ENCODE measurements around the gene MAP3K3.

DNA sequence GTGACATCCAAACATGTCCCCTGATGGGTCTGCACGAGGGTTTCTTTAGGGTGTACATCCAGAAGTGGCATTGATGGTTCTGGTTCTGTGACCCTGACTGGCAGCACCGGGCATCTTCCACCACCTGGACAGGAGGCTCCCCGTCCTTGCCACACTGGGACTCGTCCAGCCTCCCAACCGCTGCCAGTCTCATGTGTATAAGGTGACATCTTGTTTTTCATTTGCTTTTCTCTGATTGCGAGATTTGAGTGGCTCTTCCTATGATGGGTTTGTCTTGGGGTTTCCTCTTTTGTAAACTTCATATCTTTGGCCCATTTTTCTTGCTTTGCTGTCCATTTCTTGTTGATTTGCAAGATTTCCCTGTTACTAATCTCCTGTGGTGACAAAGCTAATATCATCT is 86.9 kb downstream of the MAP3K3 start:
- TF ChIP-seq, protein P1, sequence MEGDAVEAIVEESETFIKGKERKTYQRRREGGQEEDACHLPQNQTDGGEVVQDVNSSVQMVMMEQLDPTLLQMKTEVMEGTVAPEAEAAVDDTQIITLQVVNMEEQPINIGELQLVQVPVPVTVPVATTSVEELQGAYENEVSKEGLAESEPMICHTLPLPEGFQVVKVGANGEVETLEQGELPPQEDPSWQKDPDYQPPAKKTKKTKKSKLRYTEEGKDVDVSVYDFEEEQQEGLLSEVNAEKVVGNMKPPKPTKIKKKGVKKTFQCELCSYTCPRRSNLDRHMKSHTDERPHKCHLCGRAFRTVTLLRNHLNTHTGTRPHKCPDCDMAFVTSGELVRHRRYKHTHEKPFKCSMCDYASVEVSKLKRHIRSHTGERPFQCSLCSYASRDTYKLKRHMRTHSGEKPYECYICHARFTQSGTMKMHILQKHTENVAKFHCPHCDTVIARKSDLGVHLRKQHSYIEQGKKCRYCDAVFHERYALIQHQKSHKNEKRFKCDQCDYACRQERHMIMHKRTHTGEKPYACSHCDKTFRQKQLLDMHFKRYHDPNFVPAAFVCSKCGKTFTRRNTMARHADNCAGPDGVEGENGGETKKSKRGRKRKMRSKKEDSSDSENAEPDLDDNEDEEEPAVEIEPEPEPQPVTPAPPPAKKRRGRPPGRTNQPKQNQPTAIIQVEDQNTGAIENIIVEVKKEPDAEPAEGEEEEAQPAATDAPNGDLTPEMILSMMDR (IDR thresholded peaks at IDR 0.05): no peak
- TF ChIP-seq POLR2A (IDR thresholded peaks at IDR 0.05): no peak

All from tibial nerve (tissue), 3 donors.